H9 (cell line): ENCODE data around the gene EDEM1. TPM values are rescaled to one million over a fixed set of nuclear protein-coding genes. Genes with fewer than 3 reads are reported as not detected.

Source experiments
- DNase-seq: peaks from one replicate; pipeline ENCODE4 v3.0.0-alpha.2; 2017
- H2AFZ ChIP-seq: one replicate; pipeline ENCODE4 v1.6.1; 2013; ENCODE audit warnings: mild to moderate bottlenecking, low read length, control low read depth, moderate library complexity
- H2AK5ac ChIP-seq: 2 replicates; pipeline ENCODE4 v1.6.1; 2013; ENCODE audit warnings: low read length, control low read depth, mixed read lengths; ENCODE audit not compliant: insufficient read length
- H2BK120ac ChIP-seq: one replicate; pipeline ENCODE4 v1.6.1; 2013; ENCODE audit warnings: low read depth, mild to moderate bottlenecking, low read length, control low read depth, inconsistent platforms; ENCODE audit not compliant: poor library complexity, severe bottlenecking
- H2BK12ac ChIP-seq: 2 replicates; pipeline ENCODE4 v1.6.1; 2013; ENCODE audit warnings: low read length, control low read depth, mixed read lengths, low read depth; ENCODE audit not compliant: insufficient read length
- H2BK15ac ChIP-seq: 2 replicates; pipeline ENCODE4 v1.6.1; 2013; ENCODE audit warnings: low read depth, low read length, control low read depth
- H2BK20ac ChIP-seq: one replicate; pipeline ENCODE4 v1.6.1; 2013; ENCODE audit warnings: low read depth, mild to moderate bottlenecking, low read length, control low read depth, inconsistent platforms; ENCODE audit not compliant: poor library complexity, severe bottlenecking
- H2BK5ac ChIP-seq: 2 replicates; pipeline ENCODE4 v1.6.1; 2013; ENCODE audit warnings: low read length, control low read depth, mixed read lengths; ENCODE audit not compliant: insufficient read length
- H3K14ac ChIP-seq: 2 replicates; pipeline ENCODE4 v1.6.1; 2013; ENCODE audit warnings: low read length, control low read depth; ENCODE audit not compliant: insufficient read depth
- H3K18ac ChIP-seq: 2 replicates; pipeline ENCODE4 v1.6.1; 2013; ENCODE audit warnings: low read depth, mild to moderate bottlenecking, mixed read lengths, low read length, control low read depth; ENCODE audit not compliant: insufficient read length
- H3K23ac ChIP-seq: 2 replicates; pipeline ENCODE4 v1.6.1; 2013; ENCODE audit warnings: low read length, control low read depth, mixed read lengths, low read depth; ENCODE audit not compliant: insufficient read length
- H3K23me2 ChIP-seq: 2 replicates; pipeline ENCODE4 v1.6.1; 2013; ENCODE audit warnings: low read depth, mild to moderate bottlenecking, mixed read lengths, low read length, control low read depth; ENCODE audit not compliant: insufficient read length, poor library complexity, severe bottlenecking
- H3K27ac ChIP-seq: 2 replicates; pipeline ENCODE4 v1.5.1; 2013; ENCODE audit warnings: low read length, control low read depth, mixed read lengths, low read depth; ENCODE audit not compliant: insufficient read length
- H3K27me3 ChIP-seq: 2 replicates; pipeline ENCODE4 v1.6.1; 2013; ENCODE audit warnings: low read length, control low read depth, inconsistent platforms; ENCODE audit not compliant: insufficient read depth
- H3K4ac ChIP-seq: 2 replicates; pipeline ENCODE4 v1.6.1; 2013; ENCODE audit warnings: low read depth, mild to moderate bottlenecking, control low read depth, inconsistent platforms, low read length, moderate library complexity
- H3K4me1 ChIP-seq: 2 replicates; pipeline ENCODE4 v1.6.1; 2013; ENCODE audit warnings: low read length, control low read depth, inconsistent platforms; ENCODE audit not compliant: insufficient read depth
- H3K4me2 ChIP-seq: 2 replicates; pipeline ENCODE4 v1.6.1; 2013; ENCODE audit warnings: low read length, control low read depth, mixed read lengths; ENCODE audit not compliant: insufficient read length, insufficient read depth
- H3K56ac ChIP-seq: 2 replicates; pipeline ENCODE4 v1.6.1; 2013; ENCODE audit warnings: low read depth, mild to moderate bottlenecking, mixed read lengths, low read length, control low read depth; ENCODE audit not compliant: insufficient read length
- H3K79me1 ChIP-seq: 2 replicates; pipeline ENCODE4 v1.6.1; 2013; ENCODE audit warnings: low read depth, mild to moderate bottlenecking, moderate library complexity, low read length, control low read depth, inconsistent platforms; ENCODE audit not compliant: insufficient read depth, poor library complexity, severe bottlenecking
- H3K79me2 ChIP-seq: 2 replicates; pipeline ENCODE4 v1.6.1; 2013; ENCODE audit warnings: low read length, control low read depth, inconsistent platforms; ENCODE audit not compliant: insufficient read depth
- H3K9ac ChIP-seq: 2 replicates; pipeline ENCODE4 v1.6.1; 2013; ENCODE audit warnings: low read length, control low read depth, mixed read lengths; ENCODE audit not compliant: insufficient read length; ENCODE audit errors: extremely low read depth
- H3K9me3 ChIP-seq: one replicate; pipeline ENCODE4 v1.6.1; 2013; ENCODE audit warnings: low read depth, low read length, inconsistent platforms; ENCODE audit not compliant: control insufficient read depth
- H3T11ph ChIP-seq: one replicate; pipeline ENCODE4 v1.6.1; 2013; ENCODE audit warnings: mild to moderate bottlenecking, low read length, control low read depth, inconsistent platforms
- H4K20me1 ChIP-seq: one replicate; pipeline ENCODE4 v1.6.1; 2013; ENCODE audit not compliant: control insufficient read depth, insufficient read length, insufficient read depth
- H4K5ac ChIP-seq: 2 replicates; pipeline ENCODE4 v1.6.1; 2013; ENCODE audit warnings: low read depth, mild to moderate bottlenecking, mixed read lengths, low read length, control low read depth; ENCODE audit not compliant: insufficient read length
- H4K8ac ChIP-seq: replicated peaks from 2 replicates; pipeline ENCODE4 v1.6.1; 2013; ENCODE audit warnings: low read length, control low read depth, mixed read lengths, low read depth; ENCODE audit not compliant: insufficient read length
- H4K91ac ChIP-seq: 2 replicates; pipeline ENCODE4 v1.6.1; 2013; ENCODE audit warnings: low read depth, mild to moderate bottlenecking, moderate library complexity, mixed read lengths, low read length, control low read depth; ENCODE audit not compliant: insufficient read length
- H3K27ac Mint-ChIP-seq, 3 experiments: 2 replicates in 2 of 3; 3 replicates in 1 of 3; pipeline ENCODE4 v1.8.0; 2020 to 2021; ENCODE audit warnings: mixed read lengths in 3 of 3, mild to moderate bottlenecking in 1 of 3, moderate library complexity in 1 of 3
- H3K27me3 Mint-ChIP-seq: 2 replicates; pipeline ENCODE4 v1.8.0; 2021; ENCODE audit warnings: low read depth, mild to moderate bottlenecking, moderate library complexity, mixed read lengths
- H3K36me3 Mint-ChIP-seq, 3 experiments: 2 replicates in 2 of 3; 3 replicates in 1 of 3; pipeline ENCODE4 v1.8.0; 2020 to 2021; ENCODE audit warnings: low read depth in 3 of 3, mixed read lengths in 3 of 3; ENCODE audit not compliant: insufficient read depth in 1 of 3
- H3K4me1 Mint-ChIP-seq, 2 experiments: 2 replicates each; pipeline ENCODE4 v1.8.0; 2020; ENCODE audit warnings: mixed read lengths in 2 of 2
- H3K4me3 Mint-ChIP-seq, 2 experiments: 2 replicates in 1 of 2; 3 replicates in 1 of 2; pipeline ENCODE4 v1.8.0; 2020 to 2021; ENCODE audit warnings: mild to moderate bottlenecking in 2 of 2, mixed read lengths in 2 of 2, moderate library complexity in 1 of 2
- H3K9me3 Mint-ChIP-seq, 2 experiments: 2 replicates in 1 of 2; 3 replicates in 1 of 2; pipeline ENCODE4 v1.8.0; 2020; ENCODE audit warnings: mild to moderate bottlenecking in 2 of 2, mixed read lengths in 2 of 2, moderate library complexity in 1 of 2
- WGBS: extraction: QIAGEN DNeasy Blood & Tissue Kit; methylation state at CpG from one replicate; pipeline ENCODE4 v1.1.7; 2013; ENCODE audit warnings: missing lambda C conversion rate, low lambda C conversion rate, mixed read lengths; ENCODE audit not compliant: insufficient read length; ENCODE audit errors: extremely low coverage; 5-methylcytosine and 5-hydroxymethylcytosine counted together
- total RNA-seq: library from RNA; stranded (reverse); gene quantifications from 2 replicates; pipeline ENCODE4 v1.2.1, GENCODE V29; 2021
- TF ChIP-seq, protein P1 (sequence below): fragments of 200-600 bp; sonication (generic); conservative IDR thresholded peaks from 3 replicates; pipeline ENCODE4 v1.8.0; 2021; ENCODE audit warnings: antibody characterized with exemption, mild to moderate bottlenecking

The EDEM1 gene
- total RNA-seq, 1 experiment from 2014 or later, result 11.7 TPM

DNA sequence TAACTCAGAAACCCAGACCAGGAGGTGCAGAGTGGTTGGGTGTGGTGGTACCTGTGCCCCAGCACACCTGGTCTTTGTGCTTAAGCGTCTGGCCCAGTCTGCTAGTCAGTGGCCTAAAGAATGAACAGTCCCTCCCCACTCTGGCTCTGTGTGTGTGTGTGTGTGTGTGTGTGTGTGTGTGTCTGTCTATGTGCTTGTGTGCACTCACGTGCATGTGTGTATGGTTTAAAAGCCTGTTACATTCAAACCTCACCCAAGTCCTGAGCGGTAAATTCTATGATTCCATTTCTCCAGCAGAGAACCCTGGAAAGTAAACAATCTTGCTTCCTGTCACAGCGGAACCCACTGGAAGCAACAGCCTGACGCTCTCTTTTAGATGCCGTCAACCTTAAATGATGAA, 34.2 kb downstream of the EDEM1 start:
- DNase-seq, result no peak
- Histone ChIP-seq H3K79me2 (no peaks in the 10 kb centered on the region), H3K4me1 (no peaks in the 10 kb centered on the region; the same call in 1 of the 2 replicates), H3K27ac (no peak overlapping the region), H4K5ac (no peak overlapping the region), H2BK20ac (no peak overlapping the region), H2BK120ac (no peak overlapping the region), H2AFZ (no peak overlapping the region), H3K23me2 (no peaks in the 10 kb centered on the region), H2BK5ac (no peak overlapping the region), H3K79me1 (no peaks in the 10 kb centered on the region), H2BK15ac (no peak overlapping the region), H3K14ac (no peak overlapping the region), H3K23ac (no peak overlapping the region), H2BK12ac (no peak overlapping the region), H3K4me2 (no peak overlapping the region), H4K8ac (no peak overlapping the region), H3K9me3 (no peaks in the 10 kb centered on the region), H3T11ph (no peak overlapping the region), H2AK5ac (no peak overlapping the region), H3K9ac (no peak overlapping the region), H3K27me3 (no peaks in the 10 kb centered on the region), H3K18ac (no peak overlapping the region), H3K4ac (no peak overlapping the region), H4K91ac (no peak overlapping the region), H3K56ac (no peak overlapping the region), H4K20me1 (no peaks in the 10 kb centered on the region)
- peaks cover 33 to 44% of the 10 kb centered on the region in 2 experiments for H3K4me1 Mint-ChIP-seq
- no peaks in the 10 kb centered on the region for H3K9me3 Mint-ChIP-seq
- WGBS, result no CpG with 5 or more reads among the region's 6 CpGs
- no peaks in the 10 kb centered on the region for H3K27me3 Mint-ChIP-seq
- TF ChIP-seq, protein P1, sequence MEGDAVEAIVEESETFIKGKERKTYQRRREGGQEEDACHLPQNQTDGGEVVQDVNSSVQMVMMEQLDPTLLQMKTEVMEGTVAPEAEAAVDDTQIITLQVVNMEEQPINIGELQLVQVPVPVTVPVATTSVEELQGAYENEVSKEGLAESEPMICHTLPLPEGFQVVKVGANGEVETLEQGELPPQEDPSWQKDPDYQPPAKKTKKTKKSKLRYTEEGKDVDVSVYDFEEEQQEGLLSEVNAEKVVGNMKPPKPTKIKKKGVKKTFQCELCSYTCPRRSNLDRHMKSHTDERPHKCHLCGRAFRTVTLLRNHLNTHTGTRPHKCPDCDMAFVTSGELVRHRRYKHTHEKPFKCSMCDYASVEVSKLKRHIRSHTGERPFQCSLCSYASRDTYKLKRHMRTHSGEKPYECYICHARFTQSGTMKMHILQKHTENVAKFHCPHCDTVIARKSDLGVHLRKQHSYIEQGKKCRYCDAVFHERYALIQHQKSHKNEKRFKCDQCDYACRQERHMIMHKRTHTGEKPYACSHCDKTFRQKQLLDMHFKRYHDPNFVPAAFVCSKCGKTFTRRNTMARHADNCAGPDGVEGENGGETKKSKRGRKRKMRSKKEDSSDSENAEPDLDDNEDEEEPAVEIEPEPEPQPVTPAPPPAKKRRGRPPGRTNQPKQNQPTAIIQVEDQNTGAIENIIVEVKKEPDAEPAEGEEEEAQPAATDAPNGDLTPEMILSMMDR, result no peak
- peak overlapping the region in 1 of 2 experiments; percentile 17; a peak in 1 of 5 replicates for H3K4me3 Mint-ChIP-seq
- peaks cover 6 to 11% (median 10%) of the 10 kb centered on the region in 3 experiments; a peak in 6 of 7 replicates for H3K36me3 Mint-ChIP-seq
- H3K27ac Mint-ChIP-seq, result peak overlapping the region; percentile 37 to 73 (median 57); a peak in 4 of 7 replicates
